Activated T-helper 17 cell treated with anti-CD3 and anti-CD28 coated beads, Interleukin-2, amount 50 U/mL, for 72 hours (primary cell): ENCODE measurements around the gene PLEKHM3. TPM values are rescaled to one million over a fixed set of nuclear protein-coding genes. Genes with fewer than 3 reads are reported as not detected.

Experiments
- ATAC-seq: fragments of 150-1000 bp; cut with Tn5 transposase; replicated peaks from 2 replicates; pipeline ENCODE4 v1.10.0; 2021; ENCODE audit warnings: mild to moderate bottlenecking, moderate library complexity
- H3K27ac Mint-ChIP-seq: one replicate; pipeline ENCODE4 v1.8.0; 2022; ENCODE audit warnings: mixed read lengths
- H3K27me3 Mint-ChIP-seq: one replicate; pipeline ENCODE4 v1.8.0; 2022; ENCODE audit warnings: mixed read lengths
- H3K36me3 Mint-ChIP-seq: one replicate; pipeline ENCODE4 v1.8.0; 2022; ENCODE audit warnings: low read depth, mild to moderate bottlenecking, mixed read lengths
- H3K4me1 Mint-ChIP-seq: one replicate; pipeline ENCODE4 v1.8.0; 2022; ENCODE audit warnings: mixed read lengths
- H3K4me3 Mint-ChIP-seq: one replicate; pipeline ENCODE4 v1.8.0; 2022; ENCODE audit warnings: mild to moderate bottlenecking, mixed read lengths
- H3K9me3 Mint-ChIP-seq: one replicate; pipeline ENCODE4 v1.8.0; 2022; ENCODE audit warnings: mixed read lengths
- total RNA-seq, 2 donors: library from RNA; stranded (reverse); gene quantifications; one replicate each; pipeline ENCODE4 v1.2.3, GENCODE V29; 2022

The PLEKHM3 gene
- total RNA-seq, 2 donors from 2014 or later = 3.2 to 5.3 TPM

GRCh38 chr2:207783514-207783913, 241.8 kb downstream of the PLEKHM3 start:
- Mint-ChIP-seq H3K27me3 (peaks cover 12% of the 10 kb centered on the region), H3K27ac (no peak overlapping the region)

GRCh38 chr2:207782238-207783030, 242.9 kb downstream of the PLEKHM3 start:
- no peaks in the 10 kb centered on the region for H3K9me3 Mint-ChIP-seq
- no peaks in the 10 kb centered on the region for H3K4me1 Mint-ChIP-seq
- H3K4me3 Mint-ChIP-seq = no peak overlapping the region
- H3K27ac Mint-ChIP-seq = no peak overlapping the region
- H3K27me3 Mint-ChIP-seq = peaks cover 8% of the 10 kb centered on the region
- no peak for ATAC-seq
- H3K36me3 Mint-ChIP-seq = no peaks in the 10 kb centered on the region

More at GRCh38 chr2:207783514-207783913, 241.8 kb downstream of the PLEKHM3 start:
- H3K4me1 Mint-ChIP-seq = no peaks in the 10 kb centered on the region
- no peak overlapping the region for H3K4me3 Mint-ChIP-seq
- no peaks in the 10 kb centered on the region for H3K9me3 Mint-ChIP-seq
- H3K36me3 Mint-ChIP-seq = no peaks in the 10 kb centered on the region
- ATAC-seq = no peak

DNA sequence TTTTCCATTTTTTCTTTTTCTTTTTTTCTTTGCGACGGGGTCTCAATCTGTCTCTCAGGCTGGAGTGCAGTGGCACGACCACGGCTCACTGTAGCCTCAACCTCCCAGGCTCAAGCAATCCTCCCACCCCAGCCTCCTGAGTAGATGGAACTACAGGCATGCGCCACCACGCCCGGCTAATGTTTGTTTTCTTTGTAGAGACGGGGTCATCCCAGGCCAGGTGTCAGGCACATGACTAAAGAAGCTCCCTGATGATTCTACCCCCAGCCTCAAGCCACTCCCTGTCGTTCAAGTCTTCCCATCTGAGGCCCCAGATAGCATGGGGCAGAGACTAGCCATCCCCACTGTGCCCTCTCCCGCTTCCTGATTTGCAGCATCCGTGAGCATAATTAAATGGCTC, 245.8 kb downstream of the PLEKHM3 start:
- Mint-ChIP-seq H3K27ac (no peak overlapping the region), H3K36me3 (no peaks in the 10 kb centered on the region), H3K9me3 (no peaks in the 10 kb centered on the region), H3K27me3 (peaks cover 7% of the 10 kb centered on the region), H3K4me3 (no peak overlapping the region), H3K4me1 (no peaks in the 10 kb centered on the region)
- ATAC-seq = no peak

GRCh38 chr2:207778298-207778882, 246.9 kb downstream of the PLEKHM3 start:
- Mint-ChIP-seq H3K27me3 (peaks cover 7% of the 10 kb centered on the region), H3K27ac (no peak overlapping the region), H3K36me3 (no peaks in the 10 kb centered on the region), H3K9me3 (no peaks in the 10 kb centered on the region), H3K4me1 (no peaks in the 10 kb centered on the region), H3K4me3 (no peak overlapping the region)
- peak; percentile 52 for ATAC-seq

- H3K9me3 Mint-ChIP-seq = no peaks in the 10 kb centered on the region
- no peaks in the 10 kb centered on the region for H3K4me1 Mint-ChIP-seq
- H3K27ac Mint-ChIP-seq = no peak overlapping the region
- no peak for ATAC-seq
- H3K36me3 Mint-ChIP-seq = no peaks in the 10 kb centered on the region
- peaks cover 3% of the 10 kb centered on the region for H3K27me3 Mint-ChIP-seq
- no peak overlapping the region for H3K4me3 Mint-ChIP-seq
These were observed 248.2 kb downstream of the PLEKHM3 start for GRCh38 chr2:207777124-207777523.

- H3K36me3 Mint-ChIP-seq = no peaks in the 10 kb centered on the region
- H3K27me3 Mint-ChIP-seq = peaks cover 3% of the 10 kb centered on the region
- no peaks in the 10 kb centered on the region for H3K9me3 Mint-ChIP-seq
- no peak overlapping the region for H3K27ac Mint-ChIP-seq
- no peak for ATAC-seq
- H3K4me3 Mint-ChIP-seq = no peak overlapping the region
- peaks cover 3% of the 10 kb centered on the region for H3K4me1 Mint-ChIP-seq
These were observed 249.9 kb downstream of the PLEKHM3 start for GRCh38 chr2:207775473-207775872.

GRCh38 chr2:207772844-207773205, 252.5 kb downstream of the PLEKHM3 start:
- H3K4me1 Mint-ChIP-seq = peaks cover 3% of the 10 kb centered on the region
- H3K27me3 Mint-ChIP-seq = peaks cover 4% of the 10 kb centered on the region
- no peak overlapping the region for H3K4me3 Mint-ChIP-seq
- ATAC-seq = no peak
- no peaks in the 10 kb centered on the region for H3K36me3 Mint-ChIP-seq
- no peak overlapping the region for H3K27ac Mint-ChIP-seq
- no peaks in the 10 kb centered on the region for H3K9me3 Mint-ChIP-seq

DNA sequence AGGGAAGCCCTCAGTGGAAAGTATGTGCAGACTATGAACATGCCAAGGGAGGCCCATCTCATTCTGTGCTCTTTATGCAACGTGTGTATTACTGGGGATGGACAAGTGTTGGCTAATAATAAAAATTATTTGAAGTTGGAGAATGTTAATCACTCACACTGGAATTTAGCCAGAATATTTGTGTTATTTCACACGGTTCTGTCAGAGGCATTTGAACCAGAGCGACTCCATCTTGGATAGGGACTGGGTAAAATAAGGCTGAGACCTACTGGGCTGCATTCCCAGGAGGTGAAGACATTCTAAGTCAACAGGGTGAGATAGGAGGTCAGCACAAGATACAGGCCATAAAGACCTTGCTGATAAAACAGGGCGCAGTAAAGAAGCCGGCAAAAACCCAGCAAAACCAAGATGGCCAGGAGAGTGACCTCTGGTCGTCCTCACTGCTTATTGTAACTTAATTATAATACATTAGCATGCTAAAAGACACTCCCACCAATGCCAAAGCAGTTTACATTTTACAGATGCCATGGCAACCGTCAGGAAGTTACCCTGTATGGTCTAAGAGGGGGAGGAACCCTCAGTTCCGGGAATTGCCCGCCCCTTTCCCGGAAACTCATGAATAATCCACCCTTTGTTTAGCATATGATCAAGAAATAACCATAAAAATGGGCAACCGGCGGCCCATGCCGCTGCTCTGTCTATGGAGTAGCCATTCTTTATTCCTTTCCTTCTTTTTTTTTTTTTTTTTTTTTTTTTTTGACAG, 253.1 kb downstream of the PLEKHM3 start:
- H3K27me3 Mint-ChIP-seq = peaks cover 8% of the 10 kb centered on the region
- H3K4me1 Mint-ChIP-seq = peaks cover 8% of the 10 kb centered on the region
- H3K9me3 Mint-ChIP-seq = no peaks in the 10 kb centered on the region
- H3K27ac Mint-ChIP-seq = no peak overlapping the region
- no peak for ATAC-seq
- H3K4me3 Mint-ChIP-seq = no peak overlapping the region
- H3K36me3 Mint-ChIP-seq = peaks cover 2% of the 10 kb centered on the region

GRCh38 chr2:207771421-207771820, 253.9 kb downstream of the PLEKHM3 start:
- Mint-ChIP-seq H3K4me1 (peaks cover 11% of the 10 kb centered on the region), H3K27ac (no peak overlapping the region), H3K36me3 (peaks cover 5% of the 10 kb centered on the region), H3K9me3 (no peaks in the 10 kb centered on the region), H3K4me3 (peak overlapping the region; percentile 88), H3K27me3 (peaks cover 14% of the 10 kb centered on the region)
- ATAC-seq = no peak

Other genes starting within 250 kb of the PLEKHM3 start
- gene CRYGD, start 99.0 kb upstream of the PLEKHM3 start, total RNA-seq = not detected
- gene CRYGC, start 104.3 kb upstream of the PLEKHM3 start, total RNA-seq = not detected
- gene CRYGB, start 120.6 kb upstream of the PLEKHM3 start, total RNA-seq = not detected
- not detected for gene CRYGA, start 138.1 kb upstream of the PLEKHM3 start, total RNA-seq
- gene C2orf80, start 164.5 kb upstream of the PLEKHM3 start, total RNA-seq = not detected
- 10 to 100 TPM; 17.0 to 34.3 TPM for gene IDH1, start 229.5 kb upstream of the PLEKHM3 start, total RNA-seq
- 10 to 100 TPM; 20.3 to 23.7 TPM for gene PIKFYVE, start 240.7 kb upstream of the PLEKHM3 start, total RNA-seq